Smooth muscle cell (in vitro differentiated cells): ENCODE measurements around the gene IQCH. TPM values are rescaled to one million over a fixed set of nuclear protein-coding genes. Genes with fewer than 3 reads are reported as not detected.

ENCODE experiments used
- DNase-seq: peaks from one replicate; lab custom pipeline; 2025; ENCODE audit not compliant: unreplicated experiment; lab: John Stamatoyannopoulos, UW
- H2AFZ ChIP-seq: fragments of 200-600 bp; sonication (generic); 2 replicates; pipeline ENCODE4 v1.6.0; 2016; ENCODE audit warnings: antibody characterized with exemption, low read depth, mild to moderate bottlenecking
- H3F3A ChIP-seq: fragments of 200-600 bp; sonication (generic); 2 replicates; pipeline ENCODE4 v1.6.0; 2017; ENCODE audit warnings: antibody characterized with exemption, low read depth
- H3K27ac ChIP-seq: fragments of 200-600 bp; sonication (generic); 2 replicates; pipeline ENCODE4 v1.5.1; 2016; ENCODE audit warnings: low read depth, mild to moderate bottlenecking
- H3K27me3 ChIP-seq: fragments of 200-600 bp; sonication (generic); 2 replicates; pipeline ENCODE4 v1.6.1; 2016; ENCODE audit warnings: low read depth, mild to moderate bottlenecking
- H3K36me3 ChIP-seq: fragments of 200-600 bp; sonication (generic); 2 replicates; pipeline ENCODE4 v1.5.1; 2016; ENCODE audit warnings: low read depth
- H3K4me1 ChIP-seq: fragments of 200-600 bp; sonication (generic); 2 replicates; pipeline ENCODE4 v1.5.1; 2016; ENCODE audit warnings: low read depth
- H3K4me2 ChIP-seq: fragments of 200-600 bp; sonication (generic); 2 replicates; pipeline ENCODE4 v1.6.0; 2016; ENCODE audit warnings: mild to moderate bottlenecking
- H3K4me3 ChIP-seq: fragments of 200-600 bp; sonication (generic); 2 replicates; pipeline ENCODE4 v1.5.1; 2016; ENCODE audit warnings: mild to moderate bottlenecking
- H3K79me2 ChIP-seq: fragments of 200-600 bp; sonication (generic); 2 replicates; pipeline ENCODE4 v1.6.0; 2016; ENCODE audit warnings: low read depth, mild to moderate bottlenecking
- H3K9ac ChIP-seq: fragments of 200-600 bp; sonication (generic); 2 replicates; pipeline ENCODE4 v1.6.0; 2016; ENCODE audit warnings: low read depth
- H3K9me3 ChIP-seq: fragments of 200-600 bp; sonication (generic); replicated peaks from 2 replicates; pipeline ENCODE4 v1.5.1; 2016; ENCODE audit warnings: low read depth
- H4K20me1 ChIP-seq: fragments of 200-600 bp; sonication (generic); 2 replicates; pipeline ENCODE4 v1.6.0; 2016; ENCODE audit warnings: low read depth
- CTCF ChIP-seq: fragments of 200-600 bp; sonication (generic); IDR thresholded peaks from 2 replicates; pipeline ENCODE4 v1.5.1; 2017; ENCODE audit warnings: borderline replicate concordance, mild to moderate bottlenecking, antibody characterized with exemption; ENCODE audit not compliant: insufficient read depth, poor library complexity, severe bottlenecking
- WGBS: methylation state at CpG from one replicate; pipeline ENCODE4 v1.1.7; 2016; ENCODE audit warnings: low lambda C conversion rate; 5-methylcytosine and 5-hydroxymethylcytosine counted together
- polyA plus RNA-seq: library from polyadenylated mRNA; unstranded; fragments of >200 nt; fragmentation: Nextera tagmentation; extraction: Ambion mirVana; gene quantifications from 2 replicates; pipeline ENCODE4 v1.2.1, GENCODE V29; 2016
- total RNA-seq: library from RNA; depleted of rRNA; stranded (reverse); fragments of >200 nt; gene quantifications from 2 replicates; pipeline ENCODE4 v1.2.3, GENCODE V29; 2014

IQCH gene
- total and polyA plus RNA-seq, 2 experiments from 2014 or later, result 0.86 to 2.9 TPM

- H4K20me1 ChIP-seq, result no peaks in the 10 kb centered on the region
- TF ChIP-seq CTCF, result no peak
- no peak overlapping the region for H3K4me2 ChIP-seq
- no peak overlapping the region for H2AFZ ChIP-seq
- no peaks in the 10 kb centered on the region for H3K36me3 ChIP-seq
- H3K79me2 ChIP-seq, result no peaks in the 10 kb centered on the region
- H3K9ac ChIP-seq, result no peak overlapping the region
- no peak for DNase-seq
- WGBS, result 90% methylated on average over 1 of the region's 1 CpG
- H3K4me3 ChIP-seq, result no peak overlapping the region
- H3K9me3 ChIP-seq, result no peaks in the 10 kb centered on the region
- H3K27me3 ChIP-seq, result no peaks in the 10 kb centered on the region
- no peaks in the 10 kb centered on the region for H3F3A ChIP-seq
- no peak overlapping the region for H3K27ac ChIP-seq
- peaks cover 6% of the 10 kb centered on the region for H3K4me1 ChIP-seq
Observed at GRCh38 chr15:67533873-67534272, 279.3 kb downstream of the IQCH start.

DNA sequence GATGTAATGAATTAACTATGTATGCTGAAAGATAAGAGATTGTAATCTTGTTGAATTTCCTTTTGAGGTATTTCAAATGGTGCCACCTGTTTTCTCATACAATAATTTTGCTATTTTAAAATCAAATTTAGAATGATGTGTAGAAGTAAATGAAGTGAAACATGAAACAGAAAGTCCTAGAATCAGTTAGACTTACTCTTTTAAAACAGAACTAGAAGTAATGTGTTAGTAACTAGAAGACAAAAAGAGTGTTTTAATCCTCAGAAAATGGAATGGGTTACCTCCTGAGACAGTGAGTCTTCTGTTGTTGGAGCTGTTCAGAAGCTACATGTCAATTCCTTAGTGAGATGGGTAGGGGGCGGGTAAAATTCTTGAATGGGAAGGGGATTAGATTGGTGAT is 279.8 kb downstream of the IQCH start:
- Histone ChIP-seq H3K4me1 (peaks cover 6% of the 10 kb centered on the region), H3K27me3 (no peaks in the 10 kb centered on the region), H2AFZ (no peak overlapping the region), H3K9ac (no peak overlapping the region), H3K4me2 (no peak overlapping the region), H3K4me3 (no peak overlapping the region), H3K9me3 (no peaks in the 10 kb centered on the region), H4K20me1 (no peaks in the 10 kb centered on the region), H3K36me3 (no peaks in the 10 kb centered on the region), H3K79me2 (no peaks in the 10 kb centered on the region), H3F3A (no peaks in the 10 kb centered on the region), H3K27ac (no peak overlapping the region)
- no peak for DNase-seq
- no peak for TF ChIP-seq CTCF
- WGBS, result 94% methylated on average over 1 of the region's 1 CpG

DNA sequence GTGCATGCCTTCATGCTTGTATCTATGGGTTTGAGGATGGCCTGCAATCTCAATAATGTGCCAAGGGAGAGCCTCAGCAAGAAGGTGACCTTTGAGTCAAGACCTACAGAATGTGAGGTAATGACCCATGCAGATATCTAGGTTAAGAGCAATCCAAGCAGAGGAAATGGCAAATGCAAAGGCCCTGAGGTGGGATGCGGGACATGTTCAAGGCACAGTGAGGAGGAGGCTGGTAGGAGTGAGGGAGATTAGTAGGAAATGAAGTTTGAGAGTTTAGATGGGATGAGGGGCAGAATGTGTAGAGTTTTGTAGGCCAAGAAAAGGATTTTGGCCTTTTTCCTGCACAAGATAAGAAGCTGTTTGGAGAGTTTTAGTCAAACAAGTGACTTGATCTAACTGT is 283.2 kb downstream of the IQCH start:
- Histone ChIP-seq H3K36me3 (no peaks in the 10 kb centered on the region), H3K27me3 (no peaks in the 10 kb centered on the region), H3K4me3 (no peak overlapping the region), H3K27ac (no peak overlapping the region), H3K4me2 (no peak overlapping the region), H2AFZ (no peak overlapping the region), H3F3A (no peaks in the 10 kb centered on the region), H3K9ac (no peak overlapping the region), H3K9me3 (no peaks in the 10 kb centered on the region), H3K79me2 (no peaks in the 10 kb centered on the region), H4K20me1 (no peaks in the 10 kb centered on the region), H3K4me1 (peaks cover 6% of the 10 kb centered on the region)
- DNase-seq, result no peak
- no peak for TF ChIP-seq CTCF
- WGBS, result 90% methylated on average over 1 of the region's 1 CpG

DNA sequence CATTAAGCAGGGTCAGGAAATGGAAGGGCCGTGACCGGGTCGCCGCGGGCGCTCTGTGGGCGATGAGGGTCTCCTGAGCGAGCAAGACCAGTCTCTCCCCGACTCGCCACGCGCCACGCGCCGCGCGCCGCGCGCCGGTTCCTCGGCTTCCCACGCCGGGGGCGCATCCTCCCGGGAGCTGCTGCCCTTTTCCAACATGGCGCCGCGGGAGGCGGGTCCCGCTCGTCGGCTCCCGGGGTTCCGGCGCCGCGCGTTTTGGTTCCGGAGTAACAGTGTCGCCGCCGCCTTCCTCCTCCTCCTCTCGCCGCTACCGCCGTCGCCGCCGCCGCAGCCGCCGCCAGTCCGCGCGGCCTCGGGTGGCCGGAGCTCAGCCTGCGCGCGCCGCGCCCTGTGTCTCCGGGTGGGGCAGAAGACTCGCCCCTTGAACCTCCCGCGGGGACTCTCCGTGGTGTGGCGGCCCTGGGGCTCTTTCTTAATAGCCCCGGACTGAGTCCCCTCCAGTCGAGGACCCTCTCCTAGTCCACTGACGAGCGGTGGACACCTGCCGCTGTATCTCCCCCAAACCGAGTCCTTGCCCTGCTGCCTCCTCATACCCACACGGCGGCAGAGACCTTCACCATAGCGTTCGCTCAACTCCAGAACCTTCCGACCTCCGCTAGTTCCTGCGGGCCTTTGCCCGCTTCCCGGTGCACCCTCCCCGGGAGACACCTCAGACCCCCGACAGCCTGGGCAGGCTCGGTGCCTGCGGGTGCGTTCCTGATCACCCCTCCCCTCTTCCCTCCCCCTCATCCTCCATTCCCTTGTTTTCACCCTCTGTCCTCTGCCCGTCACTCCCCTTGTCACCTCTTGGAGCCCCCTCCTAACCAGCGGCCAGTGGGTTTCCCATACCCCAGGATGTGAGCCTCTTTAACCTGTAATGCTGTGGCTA is 288.1 kb downstream of the IQCH start, which contains the start of gene MAP2K5:
MAP2K5 (plus strand) TSS at position 284 of the 928 bp plus-strand sequence; CDS start at position 917, 633 bp downstream.
- TF ChIP-seq CTCF, result no peak
- Histone ChIP-seq H3K27me3 (no peaks in the 10 kb centered on the region), H4K20me1 (no peaks in the 10 kb centered on the region), H3K27ac (no peak within 1 kb of the TSS), H3K36me3 (no peaks in the 10 kb centered on the region), H3F3A (no peaks in the 10 kb centered on the region), H2AFZ (peak within 1 kb of the TSS; percentile 97), H3K4me1 (no peaks in the 10 kb centered on the region), H3K79me2 (no peaks in the 10 kb centered on the region), H3K4me2 (peak within 1 kb of the TSS; percentile 89), H3K4me3 (peak within 1 kb of the TSS; percentile 68), H3K9ac (peak within 1 kb of the TSS; percentile 28), H3K9me3 (no peaks in the 10 kb centered on the region)
- WGBS, result 2% methylated on average over 65 of the region's 91 CpGs
- DNase-seq, result peak; percentile 38
